ENCODE data around the gene NUDT14. TPM values are rescaled to one million over a fixed set of nuclear protein-coding genes. Genes with fewer than 3 reads are reported as not detected.

NUDT14 gene
- total RNA-seq, 1 donor from 2014 or later, result 15.2 TPM

DNA sequence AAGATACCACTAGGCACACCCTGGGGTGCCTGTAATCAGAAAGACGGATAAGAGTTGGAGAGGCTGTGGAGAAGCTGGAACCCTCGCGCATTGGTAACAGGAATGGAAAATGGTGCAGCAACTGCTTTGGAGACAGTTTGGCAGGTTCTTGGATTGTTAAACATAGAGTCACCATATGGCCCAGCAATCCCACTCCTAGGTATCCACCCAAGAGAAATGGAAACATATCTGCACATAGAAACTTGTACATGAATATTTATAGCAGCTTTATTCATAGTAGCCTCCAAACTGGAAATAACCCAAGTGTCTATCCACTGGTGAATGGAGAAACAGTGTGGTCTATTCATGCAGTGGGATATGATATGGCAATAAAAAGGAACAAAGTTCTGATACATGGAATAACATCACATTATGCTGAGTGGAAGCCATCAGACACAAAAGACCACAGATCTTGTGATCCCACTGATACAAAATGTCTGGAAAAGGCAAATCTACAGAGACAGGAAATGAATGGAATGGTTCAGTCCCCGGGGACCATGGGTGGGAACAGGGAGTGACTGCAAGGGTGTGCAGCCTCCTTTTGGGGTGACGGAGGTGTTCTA, 57.9 kb downstream of the NUDT14 start:
- Mint-ChIP-seq H3K36me3 (ENCODE audit: low read depth) (peaks cover 2% of the 10 kb centered on the region), H3K4me3 (no peak overlapping the region), H3K9me3 (peaks cover 16% of the 10 kb centered on the region), H3K4me1 (no peaks in the 10 kb centered on the region), H3K27me3 (peaks cover 60% of the 10 kb centered on the region), H3K27ac (no peak overlapping the region)
- ATAC-seq (ENCODE audit: low read depth) (no peak), DNase-seq (no peak)
- ChIA-PET CTCF (no interaction called here), POLR2A (no interaction called here)
- intact Hi-C loops (cut with micrococcal nuclease), result no loop called here
- TF ChIP-seq CTCF (IDR thresholded peaks at IDR 0.05), result no peak

Other genes starting within 250 kb of the NUDT14 start
- not detected in 2 replicates for gene AHNAK2, start 202.9 kb downstream of the NUDT14 start, total RNA-seq
- gene CLBA1, start 195.5 kb downstream of the NUDT14 start, total RNA-seq, result 2.7 and 3.9 TPM in 2 replicates
- gene CDCA4, start 160.2 kb downstream of the NUDT14 start, total RNA-seq, result 11.7 and 13.6 TPM in 2 replicates
- 43.4 and 48.5 TPM in 2 replicates for gene GPR132, start 115.9 kb downstream of the NUDT14 start, total RNA-seq
- 0.07 and 0.44 TPM in 2 replicates for gene JAG2, start 12.5 kb downstream of the NUDT14 start, total RNA-seq
- gene BTBD6, start 67.2 kb upstream of the NUDT14 start, total RNA-seq, result 17.5 and 21.0 TPM in 2 replicates
- 28.7 and 32.8 TPM in 2 replicates for gene BRF1, start 119.7 kb upstream of the NUDT14 start, total RNA-seq
- 37.4 and 48.0 TPM in 2 replicates for gene PACS2, start 133.4 kb upstream of the NUDT14 start, total RNA-seq
- 2.8 and 5.7 TPM in 2 replicates for gene TEX22, start 217.2 kb upstream of the NUDT14 start, total RNA-seq
- gene MTA1, start 238.5 kb upstream of the NUDT14 start, total RNA-seq, result 115 and 119 TPM in 2 replicates